Ovary (tissue), 10 donors: ENCODE results near the gene EAPP. TPM values are rescaled to one million over a fixed set of nuclear protein-coding genes. Genes with fewer than 3 reads are reported as not detected.

Source experiments
- DNase-seq, 5 donors: peaks; one replicate each; pipeline ENCODE4 v3.0.0-alpha.2; 2019 to 2020
- H3K27ac ChIP-seq, 2 donors: fragments of 200-600 bp; one replicate each; pipeline versions ENCODE4 v1.5.1 to v1.8.0; 2019 to 2022
- H3K27me3 ChIP-seq: fragments of 200-600 bp; one replicate; pipeline ENCODE4 v1.8.0; 2022
- H3K36me3 ChIP-seq: fragments of 200-600 bp; sonication (generic); one replicate; pipeline ENCODE4 v1.5.1; 2019
- H3K4me1 ChIP-seq: one replicate; pipeline ENCODE4 v1.8.1; 2013; ENCODE audit warnings: mild to moderate bottlenecking, moderate library complexity; ENCODE audit not compliant: insufficient read depth
- H3K4me3 ChIP-seq: fragments of 200-600 bp; sonication (generic); one replicate; pipeline ENCODE4 v1.5.1; 2017
- H3K9me3 ChIP-seq, 2 donors: fragments of 200-600 bp in 1 of 2; sonication (generic) in 1 of 2; one replicate each; pipeline versions ENCODE4 v1.5.1 to v1.8.1; 2013 to 2019; ENCODE audit warnings: mild to moderate bottlenecking in 1 of 2, moderate library complexity in 1 of 2
- CTCF ChIP-seq, 3 donors: fragments of 450-650 bp in 2 of 3; fragments of 200-600 bp in 1 of 3; IDR thresholded peaks; one replicate each; pipeline versions ENCODE4 v1.5.1 to v1.8.0; 2016 to 2022; ENCODE audit warnings: antibody characterized with exemption in 3 of 3, mild to moderate bottlenecking in 1 of 3
- EP300 ChIP-seq: sonication (generic); formaldehyde crosslinking; IDR thresholded peaks from one replicate; pipeline ENCODE4 v1.6.1; 2017; ENCODE audit warnings: antibody characterized with exemption
- POLR2A ChIP-seq: fragments of 450-650 bp; IDR thresholded peaks from one replicate; pipeline ENCODE4 v1.6.1; 2017; ENCODE audit warnings: antibody characterized with exemption, mild to moderate bottlenecking, moderate library complexity
- WGBS, 3 donors: extraction: QIAGEN DNeasy Blood & Tissue Kit in 1 of 3; methylation state at CpG; one replicate each; pipeline versions ENCODE4 v1.1.5 to v1.1.7; 2013 to 2017; 5-methylcytosine and 5-hydroxymethylcytosine counted together
- intact Hi-C, 4 donors: fragments of 100-400 bp; cut with DNase I; formaldehyde crosslinking; loops; one replicate each; pipeline versions ENCODE4 v1.11.0 to v1.15.1; 2022 to 2023
- long read RNA-seq, 3 donors: library from polyadenylated mRNA in 2 of 3; unstranded in 2 of 3; transcript quantifications; one replicate each; pipeline ENCODE4 v2.0.0 and lab custom pipeline, GENCODE V29; 2021 to 2026
- polyA plus RNA-seq, 2 donors: library from polyadenylated mRNA; stranded (reverse); fragments of 200-250 nt in 1 of 2; fragments of 350-450 nt in 1 of 2; fragmentation: Illumina TruSeq in 1 of 2; extraction: RNeasy Lipid Tissue Mini Kit (QIAGEN cat#74804) in 1 of 2; gene quantifications; one replicate each; pipeline ENCODE4 v1.2.3, GENCODE V29; 2013 to 2014
- total RNA-seq, 7 donors: library from RNA; depleted of rRNA in 2 of 7; stranded (reverse); fragments of >200 nt in 2 of 7; fragmentation: NEBNext Ultra II Directional in 3 of 7; extraction: Animal tissue kit (Norgen Biotek cat#: 25700) in 3 of 7; gene quantifications; one replicate each; pipeline versions ENCODE4 v1.1.0 to v1.2.4, GENCODE V29; 2016 to 2023
- donor health status: DM: no; HTN: no; CAD: no; lungs with moderate emphysema.
- donor health status: DM: no; HTN: no; CAD: no.
- donor health status: Bipolar disorder and iron deficiency.
- donor health status: DM: yes; HTN: yes; CAD: no.
- donor health status: DM: no; HTN: no; CAD: no.
- donor health status: DM: yes; HTN: yes; CAD: no.

EAPP gene, protein sequence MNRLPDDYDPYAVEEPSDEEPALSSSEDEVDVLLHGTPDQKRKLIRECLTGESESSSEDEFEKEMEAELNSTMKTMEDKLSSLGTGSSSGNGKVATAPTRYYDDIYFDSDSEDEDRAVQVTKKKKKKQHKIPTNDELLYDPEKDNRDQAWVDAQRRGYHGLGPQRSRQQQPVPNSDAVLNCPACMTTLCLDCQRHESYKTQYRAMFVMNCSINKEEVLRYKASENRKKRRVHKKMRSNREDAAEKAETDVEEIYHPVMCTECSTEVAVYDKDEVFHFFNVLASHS
- total RNA-seq = 10 to 100 TPM; 41.1 to 53.8 (median 47.0) TPM
- polyA plus RNA-seq = 10 to 100 TPM; 67.6 to 67.8 TPM
- long read RNA-seq, donor 1, transcript EAPP-201 (6 exons, 1,321 nt) = major isoform, 51 of 80 reads
- long read RNA-seq, donor 1, partial matches to known transcripts = 2 of 80 reads
- long read RNA-seq, donor 1, other reads (novel, unspliced or antisense) = 25 of 80 reads
- long read RNA-seq, donor 2, transcript EAPP-201 (6 exons, 1,321 nt) = major isoform, 28 of 29 reads
- long read RNA-seq, donor 2, partial matches to known transcripts = 0 of 29 reads
- long read RNA-seq, donor 2, other reads (novel, unspliced or antisense) = 0 of 29 reads
- long read RNA-seq, donor 3, transcript EAPP-201 (6 exons, 1,321 nt) = major isoform, 29 of 33 reads
- long read RNA-seq, donor 3, partial matches to known transcripts = 1 of 33 reads
- long read RNA-seq, donor 3, other reads (novel, unspliced or antisense) = 3 of 33 reads

GRCh38 chr14:34539407-34540180 is at the start of gene EAPP:
Gene EAPP, minus strand, starts transcription at chr14:34539701. Its CDS starts 73 bp downstream, at chr14:34539628.
- WGBS, 3 donors = 1 to 2% (median 2%) methylated on average over 57 to 59 of the region's 59 CpGs
- Histone ChIP-seq H3K27me3 (no peaks in the 10 kb centered on the region), H3K9me3 (no peaks in the 10 kb centered on the region), H3K4me3 (peak within 1 kb of the TSS; percentile 74), H3K4me1 (peaks cover 6% of the 10 kb centered on the region), H3K27ac (peak within 1 kb of the TSS; percentile 84 to 93), H3K36me3 (no peaks in the 10 kb centered on the region)
- intact Hi-C loops = loop anchor here in 2 of 4 donors (5.0 kb wide), 2 partner anchors 42 to 873 kb away; no protein-coding TSS in a partner anchor
- peak; percentile 96 to 98 (median 98) for DNase-seq
- no peak for TF ChIP-seq CTCF (IDR thresholded peaks at IDR 0.05)
- peak; percentile 93 for TF ChIP-seq POLR2A
- TF ChIP-seq EP300 = peak; percentile 8

DNA sequence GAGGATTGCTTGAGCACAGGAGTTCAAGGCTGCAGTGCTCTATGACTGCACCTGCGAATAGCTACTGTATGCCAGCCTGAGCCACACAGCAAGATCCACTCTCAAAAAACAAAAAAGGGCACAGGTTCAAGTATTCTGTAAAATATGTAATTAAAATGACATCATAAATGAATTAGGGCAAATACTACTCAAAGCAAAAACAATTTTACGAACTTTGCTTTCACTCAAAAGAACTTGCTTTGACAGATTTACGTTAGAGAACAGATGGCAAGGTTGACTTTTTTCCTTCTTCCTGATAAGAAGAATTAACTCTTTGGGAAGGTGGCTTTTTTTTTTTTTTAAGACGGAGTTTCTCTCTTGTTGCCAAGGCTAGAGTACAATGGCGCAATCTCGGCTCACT is 44.0 kb upstream of the EAPP start:
- H3K27me3 ChIP-seq = no peaks in the 10 kb centered on the region
- intact Hi-C loops = no loop called here
- WGBS, 3 donors = 68 to 79% (median 76%) methylated on average over 6 of the region's 6 CpGs
- no peaks in the 10 kb centered on the region for H3K9me3 ChIP-seq
- TF ChIP-seq EP300 (no peak), CTCF (IDR thresholded peaks at IDR 0.05) (no peak), POLR2A (no peak)
- H3K27ac ChIP-seq = no peak overlapping the region
- DNase-seq = no peak
- no peaks in the 10 kb centered on the region for H3K36me3 ChIP-seq
- no peak overlapping the region for H3K4me3 ChIP-seq
- H3K4me1 ChIP-seq = no peaks in the 10 kb centered on the region

GRCh38 chr14:34582117-34582680 is 42.7 kb upstream of the EAPP start:
- DNase-seq = peak in 1 of 5 donors; percentile 7
- H3K9me3 ChIP-seq = no peaks in the 10 kb centered on the region
- no peaks in the 10 kb centered on the region for H3K27me3 ChIP-seq
- 94 to 97% (median 96%) methylated on average over 11 of the region's 11 CpGs for whole genome bisulfite sequencing, 3 donors
- intact Hi-C loops = no loop called here
- no peak overlapping the region for H3K4me3 ChIP-seq
- H3K36me3 ChIP-seq = no peaks in the 10 kb centered on the region
- no peaks in the 10 kb centered on the region for H3K4me1 ChIP-seq
- TF ChIP-seq POLR2A (no peak), CTCF (IDR thresholded peaks at IDR 0.05) (no peak), EP300 (no peak)
- no peak overlapping the region for H3K27ac ChIP-seq

- Histone ChIP-seq H3K36me3 (no peaks in the 10 kb centered on the region), H3K27me3 (no peaks in the 10 kb centered on the region), H3K4me1 (no peaks in the 10 kb centered on the region), H3K4me3 (no peak overlapping the region), H3K27ac (no peak overlapping the region), H3K9me3 (no peaks in the 10 kb centered on the region)
- intact Hi-C loops = no loop called here
- peak in 1 of 5 donors; percentile 3 for DNase-seq
- TF ChIP-seq CTCF (IDR thresholded peaks at IDR 0.05) (no peak), POLR2A (no peak), EP300 (no peak)
- WGBS, 3 donors = 98 to 99% (median 99%) methylated on average over 5 of the region's 5 CpGs
Measured at GRCh38 chr14:34580381-34580780, 40.9 kb upstream of the EAPP start.
